Measurements from ENCODE around the gene TFCP2L1. TPM values are rescaled to one million over a fixed set of nuclear protein-coding genes. Genes with fewer than 3 reads are reported as not detected.

TFCP2L1 gene
- total and polyA plus RNA-seq, 11 donors = 0.04 to 1.5 (median 0.17) TPM; not detected in 1

DNA sequence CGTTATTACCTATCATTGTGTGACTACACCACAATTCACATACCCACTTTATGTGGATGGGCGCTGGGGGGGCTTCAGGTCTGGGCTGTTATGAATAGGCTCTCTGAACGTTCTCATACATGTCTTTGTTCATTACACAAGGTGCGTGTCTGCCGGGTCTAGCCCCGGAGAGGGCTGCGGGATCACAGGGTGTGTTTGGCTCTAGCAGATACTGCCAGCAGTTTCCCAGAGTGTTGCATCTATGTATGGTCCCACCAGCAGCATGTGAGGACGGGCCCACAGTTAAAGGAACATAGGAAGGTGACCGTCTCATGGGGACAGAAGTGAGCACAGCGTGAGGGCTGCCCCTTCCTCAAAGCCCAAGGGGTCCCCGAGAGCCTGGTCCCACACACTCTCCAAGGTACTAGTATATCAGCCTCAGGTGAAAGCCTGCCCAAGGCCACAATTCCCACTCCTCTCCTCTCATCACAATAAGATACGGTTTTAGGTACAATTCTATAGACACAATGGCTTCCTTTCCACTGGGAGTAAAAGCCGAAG lies 48.8 kb downstream of the TFCP2L1 start:
- Histone ChIP-seq H3K4me1 (no peaks in the 10 kb centered on the region), H3K27ac (no peak overlapping the region), H3K27me3 (peaks cover 0 to 12% (median 0%) of the 10 kb centered on the region in 9 donors), H3K9me3 (no peaks in the 10 kb centered on the region), H3K4me3 (no peak overlapping the region), H3K36me3 (no peaks in the 10 kb centered on the region)
- ATAC-seq = no peak
- intact Hi-C loops (cut with DNase I) = no loop called here
- DNase-seq = peak in 1 of 5 donors; percentile 10
- no peak for TF ChIP-seq POLR2A (IDR thresholded peaks at IDR 0.05)
- WGBS, 4 donors = 88 to 94% (median 91%) methylated on average over 13 of the region's 13 CpGs

GRCh38 chr2:121235542-121235941 lies 49.5 kb downstream of the TFCP2L1 start:
- ATAC-seq = no peak
- Histone ChIP-seq H3K36me3 (no peaks in the 10 kb centered on the region), H3K27ac (no peak overlapping the region), H3K9me3 (no peaks in the 10 kb centered on the region), H3K4me3 (no peak overlapping the region), H3K27me3 (peaks cover 0 to 12% (median 0%) of the 10 kb centered on the region in 9 donors), H3K4me1 (no peaks in the 10 kb centered on the region)
- TF ChIP-seq POLR2A (IDR thresholded peaks at IDR 0.05) = no peak
- TF ChIP-seq CTCF (IDR thresholded peaks at IDR 0.05) = no peak
- WGBS, 4 donors = 75 to 91% (median 86%) methylated on average over 2 of the region's 2 CpGs
- peak in 1 of 5 donors; percentile 8 for DNase-seq
- intact Hi-C loops (cut with DNase I) = no loop called here

DNA sequence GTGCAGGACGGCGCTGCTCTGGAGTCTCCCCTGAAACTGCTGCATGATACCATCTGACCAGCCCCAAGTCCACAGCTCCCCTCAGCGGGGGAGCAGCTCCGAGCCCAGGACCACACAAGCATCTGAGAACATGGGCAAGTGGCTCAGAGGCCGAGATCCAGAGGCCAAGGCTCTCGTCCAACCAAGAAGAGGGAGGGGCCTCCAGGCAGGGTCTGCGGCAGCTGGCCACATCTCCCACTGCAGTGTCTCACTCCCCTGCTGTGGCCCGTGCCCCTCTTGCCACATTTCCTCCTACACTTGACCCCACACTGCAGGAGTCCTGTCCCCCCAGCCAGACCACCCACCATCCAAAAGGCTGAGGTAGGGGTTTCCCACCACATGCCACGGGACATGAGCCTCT lies 50.2 kb downstream of the TFCP2L1 start:
- DNase-seq (peak in 1 of 5 donors; percentile 10), ATAC-seq (no peak)
- TF ChIP-seq POLR2A (IDR thresholded peaks at IDR 0.05) = no peak
- no peak for TF ChIP-seq CTCF (IDR thresholded peaks at IDR 0.05)
- intact Hi-C loops (cut with DNase I) = no loop called here
- Histone ChIP-seq H3K4me1 (no peaks in the 10 kb centered on the region), H3K27me3 (peaks cover 0 to 12% (median 0%) of the 10 kb centered on the region in 9 donors), H3K36me3 (no peaks in the 10 kb centered on the region), H3K9me3 (no peaks in the 10 kb centered on the region), H3K27ac (no peak overlapping the region), H3K4me3 (no peak overlapping the region)
- WGBS, 4 donors = 74 to 82% (median 76%) methylated on average over 9 of the region's 9 CpGs

DNA sequence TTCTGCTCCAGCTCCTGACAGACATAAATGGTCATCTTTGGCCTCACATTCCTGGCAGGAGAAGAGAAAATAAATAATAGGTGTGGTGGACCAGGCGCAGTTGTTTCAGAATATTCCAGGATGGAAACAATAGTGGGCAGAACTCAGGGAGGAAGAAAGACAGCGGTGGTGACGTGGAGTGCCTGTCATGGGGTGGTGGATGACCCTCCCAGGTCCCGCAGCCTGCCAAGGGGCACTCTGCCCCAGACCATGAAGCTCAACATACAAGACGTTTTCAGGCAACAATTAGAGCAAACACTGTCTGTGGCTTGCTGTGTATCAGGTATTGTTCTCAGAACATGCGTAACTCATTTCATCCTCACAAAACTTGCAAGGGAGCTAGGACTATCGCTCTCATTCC lies 50.9 kb downstream of the TFCP2L1 start:
- H3K27me3 ChIP-seq = peaks cover 0 to 12% (median 0%) of the 10 kb centered on the region in 9 donors
- no peaks in the 10 kb centered on the region for H3K36me3 ChIP-seq
- no peak overlapping the region for H3K27ac ChIP-seq
- DNase-seq = no peak
- no peaks in the 10 kb centered on the region for H3K4me1 ChIP-seq
- TF ChIP-seq CTCF (IDR thresholded peaks at IDR 0.05) (no peak), POLR2A (IDR thresholded peaks at IDR 0.05) (no peak)
- H3K4me3 ChIP-seq = no peak overlapping the region
- ATAC-seq = no peak
- intact Hi-C loops (cut with DNase I) = no loop called here
- no peaks in the 10 kb centered on the region for H3K9me3 ChIP-seq
- 78 to 86% (median 82%) methylated on average over 7 of the region's 7 CpGs for WGBS, 4 donors
